ENCODE results near the gene P2RX1. TPM values are rescaled to one million over a fixed set of nuclear protein-coding genes. Genes with fewer than 3 reads are reported as not detected.

P2RX1 gene
- polyA plus RNA-seq, 3 donors: 0.89 to 1.4 (median 1.0) TPM

GRCh38 chr17:3925684-3926485 lies 9.6 kb upstream of the P2RX1 start:
- no peak for DNase-seq

- no peak for DNase-seq
These were observed 8.5 kb upstream of the P2RX1 start for GRCh38 chr17:3924512-3925350.

GRCh38 chr17:3923466-3924190 lies 7.4 kb upstream of the P2RX1 start:
- DNase-seq: no peak

- DNase-seq: no peak
These were observed 6.5 kb upstream of the P2RX1 start for GRCh38 chr17:3922765-3923164.

- no peak for DNase-seq
These were observed 5.4 kb upstream of the P2RX1 start for GRCh38 chr17:3921502-3922319.

- DNase-seq: no peak
These were observed 4.7 kb upstream of the P2RX1 start for GRCh38 chr17:3921006-3921405.

- no peak for DNase-seq
These were observed 2.9 kb upstream of the P2RX1 start for GRCh38 chr17:3919123-3919624.

GRCh38 chr17:3918372-3919122 lies 2.3 kb upstream of the P2RX1 start:
- DNase-seq: no peak

GRCh38 chr17:3917391-3917931 lies 1.2 kb upstream of the P2RX1 start:
- no peak for DNase-seq

GRCh38 chr17:3916825-3917224 lies 560 bp upstream of the P2RX1 start:
- no peak for DNase-seq

- no peak for DNase-seq
These were observed 677 bp downstream of the P2RX1 start for GRCh38 chr17:3915581-3915994.

GRCh38 chr17:3914312-3914670 lies 2.0 kb downstream of the P2RX1 start:
- DNase-seq: no peak

GRCh38 chr17:3913531-3914311 lies 2.5 kb downstream of the P2RX1 start:
- no peak for DNase-seq

- no peak for DNase-seq
These were observed 3.4 kb downstream of the P2RX1 start for GRCh38 chr17:3912827-3913226.

- DNase-seq: no peak
These were observed 4.8 kb downstream of the P2RX1 start for GRCh38 chr17:3911271-3912053.

- DNase-seq: no peak
These were observed 5.6 kb downstream of the P2RX1 start for GRCh38 chr17:3910420-3911270.

GRCh38 chr17:3909257-3909656 lies 7.0 kb downstream of the P2RX1 start:
- no peak for DNase-seq
